Limb (tissue), 2 donors: Measurements from ENCODE around the gene ALDH1L2.
"Not testable (repeated sequence)": the region's sequence is repeated elsewhere in the genome, so short reads cannot be mapped to it uniquely, and the experiment has no call there.

Experiments used
- DNase-seq, 2 donors: peaks; one replicate each; pipeline ENCODE4 v3.0.0-alpha.2; 2016; ENCODE audit errors: extremely low spot score in 2 of 2

ALDH1L2 gene

GRCh38 chr12:104986022-104986941 lies 98.0 kb downstream of the ALDH1L2 start, which contains the start of gene NOPCHAP1:
NOPCHAP1 (plus strand) TSS chr12:104986316; CDS start chr12:104986353, 37 bp downstream.
- DNase-seq, result peak; percentile 93 to 95

GRCh38 chr12:104985206-104985605 lies 99.1 kb downstream of the ALDH1L2 start:
- no peak for DNase-seq

- not testable (repeated sequence) for DNase-seq
These were observed 106.6 kb downstream of the ALDH1L2 start for GRCh38 chr12:104977688-104978087.

- no peak for DNase-seq
These were observed 107.6 kb downstream of the ALDH1L2 start for GRCh38 chr12:104976703-104977102.

- no peak for DNase-seq
These were observed 108.5 kb downstream of the ALDH1L2 start for GRCh38 chr12:104975587-104976343.

- DNase-seq, result no peak
These were observed 109.5 kb downstream of the ALDH1L2 start for GRCh38 chr12:104974626-104975290.

GRCh38 chr12:104973250-104973649 lies 111.0 kb downstream of the ALDH1L2 start:
- no peak for DNase-seq

- no peak for DNase-seq
These were observed 113.0 kb downstream of the ALDH1L2 start for GRCh38 chr12:104971306-104971705.
